ENCODE measurements around the gene PECR.
"Not testable (repeated sequence)": the region's sequence is repeated elsewhere in the genome, so short reads cannot be mapped to it uniquely, and the experiment has no call there.

PECR gene

GRCh38 chr2:215998636-215999035 lies 83.0 kb downstream of the PECR start:
- POLR2A ChIA-PET = no interaction called here
- no peak overlapping the region for H3K4me3 ChIP-seq (ENCODE audit: low read depth, low read length)
- CTCF ChIA-PET = interaction anchor here (2.2 to 3.2 kb wide), 2 partner anchors 13 to 48 kb away, joined by 7 to 10 read pairs; no protein-coding TSS in a partner anchor
- DNase-seq (ENCODE audit: low read depth, low spot score) = no peak
- TF ChIP-seq CTCF (IDR thresholded peaks at IDR 0.05; ENCODE audit: insufficient read depth, low read length, missing control alignments) = no peak

- no peak for DNase-seq (ENCODE audit: low read depth, low spot score)
- H3K4me3 ChIP-seq (ENCODE audit: low read depth, low read length) = no peak overlapping the region
- CTCF ChIA-PET = interaction anchor here (1.8 to 2.2 kb wide), 2 partner anchors 12 to 26 kb away, joined by 7 to 10 read pairs; no protein-coding TSS in a partner anchor
- POLR2A ChIA-PET = no interaction called here
- no peak for TF ChIP-seq CTCF (IDR thresholded peaks at IDR 0.05; ENCODE audit: insufficient read depth, low read length, missing control alignments)
Measured at GRCh38 chr2:215997219-215997618, 84.4 kb downstream of the PECR start.

- no peak overlapping the region for H3K4me3 ChIP-seq (ENCODE audit: low read depth, low read length)
- DNase-seq (ENCODE audit: low read depth, low spot score) = no peak
- TF ChIP-seq CTCF (IDR thresholded peaks at IDR 0.05; ENCODE audit: insufficient read depth, low read length, missing control alignments) = no peak
- CTCF ChIA-PET = interaction anchor here (0.7 to 1.7 kb wide), 3 partner anchors 17 to 1035 kb away, joined by 3 to 4 read pairs (median 3); no protein-coding TSS in a partner anchor
- POLR2A ChIA-PET = no interaction called here
Measured at GRCh38 chr2:215994911-215995310, 86.7 kb downstream of the PECR start.

GRCh38 chr2:215988556-215989207 lies 92.9 kb downstream of the PECR start:
- DNase-seq (ENCODE audit: low read depth, low spot score); H3K4me3 ChIP-seq (ENCODE audit: low read depth, low read length); POLR2A ChIA-PET: not testable (repeated sequence)
- CTCF ChIA-PET = interaction anchor here (1.3 kb wide), 1 partner anchor 35 kb away, joined by 4 read pairs; no protein-coding TSS in a partner anchor
